SJSA1 (cell line): ENCODE results near the gene DIO2. TPM values are rescaled to one million over a fixed set of nuclear protein-coding genes. Genes with fewer than 3 reads are reported as not detected.
A peak's percentile ranks its signal among the peaks of the same experiment; 100 is the strongest.

ENCODE experiments used
- DNase-seq, 2 experiments: peaks; one replicate each; pipeline ENCODE4 v3.0.0-alpha.2; 2015 to 2020; ENCODE audit warnings: low spot score in 2 of 2, low read depth in 1 of 2
- H3K27ac ChIP-seq: fragments of 250-450 bp; sonication (Bioruptor Pico); 2 replicates; pipeline ENCODE4 v1.5.1; 2020; ENCODE audit warnings: mild to moderate bottlenecking, moderate library complexity
- H3K27me3 ChIP-seq: fragments of 250-450 bp; sonication (Bioruptor Pico); replicated peaks from 2 replicates; pipeline ENCODE4 v1.5.1; 2020; ENCODE audit warnings: mild to moderate bottlenecking, moderate library complexity
- H3K36me3 ChIP-seq: fragments of 250-450 bp; sonication (Bioruptor Pico); 2 replicates; pipeline ENCODE4 v1.5.1; 2020; ENCODE audit warnings: mild to moderate bottlenecking
- H3K4me1 ChIP-seq: fragments of 250-450 bp; sonication (Bioruptor Pico); replicated peaks from 2 replicates; pipeline ENCODE4 v1.6.1; 2021; ENCODE audit warnings: mild to moderate bottlenecking
- H3K4me3 ChIP-seq: fragments of 250-450 bp; sonication (Bioruptor Pico); 2 replicates; pipeline ENCODE4 v1.5.1; 2020; ENCODE audit warnings: mild to moderate bottlenecking
- H3K9me3 ChIP-seq: fragments of 250-450 bp; sonication (Bioruptor Pico); replicated peaks from 2 replicates; pipeline ENCODE4 v1.5.1; 2020; ENCODE audit warnings: mild to moderate bottlenecking
- total RNA-seq: library from RNA; depleted of rRNA; stranded (reverse); fragments of >200 nt; shearing (Covaris generic); gene quantifications from 2 replicates; pipeline ENCODE4 v1.2.3, GENCODE V29; 2014

The DIO2 gene
- total RNA-seq, 1 experiment from 2014 or later, result 27.3 TPM

GRCh38 chr14:80206351-80207080, 4.8 kb downstream of the DIO2 start:
- peaks cover 22% of the 10 kb centered on the region for H3K4me1 ChIP-seq
- no peaks in the 10 kb centered on the region for H3K9me3 ChIP-seq
- no peak for DNase-seq
- no peak overlapping the region for H3K27ac ChIP-seq
- no peaks in the 10 kb centered on the region for H3K27me3 ChIP-seq
- H3K36me3 ChIP-seq, result peaks cover 14% of the 10 kb centered on the region
- H3K4me3 ChIP-seq, result no peak overlapping the region

- no peak for DNase-seq
- no peak overlapping the region for H3K27ac ChIP-seq
- no peak overlapping the region for H3K4me3 ChIP-seq
- H3K4me1 ChIP-seq, result no peaks in the 10 kb centered on the region; the same call in 1 of the 2 replicates
- H3K36me3 ChIP-seq, result peaks cover 18% of the 10 kb centered on the region
- no peaks in the 10 kb centered on the region for H3K9me3 ChIP-seq
- H3K27me3 ChIP-seq, result no peaks in the 10 kb centered on the region
Measured at GRCh38 chr14:80202888-80203562, 8.3 kb downstream of the DIO2 start.

GRCh38 chr14:80200093-80200492, 11.2 kb downstream of the DIO2 start:
- Histone ChIP-seq H3K9me3 (no peaks in the 10 kb centered on the region), H3K4me3 (no peak overlapping the region), H3K27me3 (no peaks in the 10 kb centered on the region), H3K36me3 (peaks cover 18% of the 10 kb centered on the region), H3K27ac (no peak overlapping the region), H3K4me1 (peaks cover 19% of the 10 kb centered on the region)
- DNase-seq, result no peak

- Histone ChIP-seq H3K27me3 (no peaks in the 10 kb centered on the region), H3K4me3 (no peak overlapping the region), H3K9me3 (no peaks in the 10 kb centered on the region), H3K4me1 (no peaks in the 10 kb centered on the region), H3K27ac (no peak overlapping the region), H3K36me3 (no peaks in the 10 kb centered on the region)
- no peak for DNase-seq
Measured at GRCh38 chr14:80188571-80188970, 22.7 kb downstream of the DIO2 start.

GRCh38 chr14:80186301-80186800, 25.0 kb downstream of the DIO2 start:
- Histone ChIP-seq H3K36me3 (no peaks in the 10 kb centered on the region), H3K4me1 (no peaks in the 10 kb centered on the region), H3K4me3 (no peak overlapping the region)

GRCh38 chr14:80176893-80177292, 34.4 kb downstream of the DIO2 start:
- H3K27ac ChIP-seq, result no peak overlapping the region
- H3K4me1 ChIP-seq, result no peaks in the 10 kb centered on the region
- H3K27me3 ChIP-seq, result no peaks in the 10 kb centered on the region
- no peaks in the 10 kb centered on the region for H3K9me3 ChIP-seq
- no peaks in the 10 kb centered on the region for H3K36me3 ChIP-seq
- no peak overlapping the region for H3K4me3 ChIP-seq
- DNase-seq, result no peak

More at GRCh38 chr14:80186301-80186800, 25.0 kb downstream of the DIO2 start:
- H3K9me3 ChIP-seq, result no peaks in the 10 kb centered on the region
- H3K27me3 ChIP-seq, result no peaks in the 10 kb centered on the region
- no peak overlapping the region for H3K27ac ChIP-seq
- no peak for DNase-seq

- H3K9me3 ChIP-seq, result no peaks in the 10 kb centered on the region
- no peak overlapping the region for H3K4me3 ChIP-seq
- no peaks in the 10 kb centered on the region for H3K36me3 ChIP-seq
- H3K27me3 ChIP-seq, result no peaks in the 10 kb centered on the region
- H3K4me1 ChIP-seq, result peaks cover 17% of the 10 kb centered on the region
- no peak overlapping the region for H3K27ac ChIP-seq
- DNase-seq, result no peak
Measured at GRCh38 chr14:80172375-80173051, 38.8 kb downstream of the DIO2 start.

- Histone ChIP-seq H3K36me3 (no peaks in the 10 kb centered on the region), H3K9me3 (no peaks in the 10 kb centered on the region)
- DNase-seq, result no peak
Measured at GRCh38 chr14:80167793-80168448, 43.4 kb downstream of the DIO2 start.

GRCh38 chr14:80164991-80165721, 46.1 kb downstream of the DIO2 start:
- Histone ChIP-seq H3K27me3 (no peaks in the 10 kb centered on the region), H3K27ac (no peak overlapping the region), H3K9me3 (no peaks in the 10 kb centered on the region), H3K4me1 (peaks cover 9% of the 10 kb centered on the region), H3K36me3 (no peaks in the 10 kb centered on the region), H3K4me3 (no peak overlapping the region)
- peak in 1 of 2 experiments; percentile 3 for DNase-seq

More at GRCh38 chr14:80167793-80168448, 43.4 kb downstream of the DIO2 start:
- H3K4me3 ChIP-seq, result no peak overlapping the region
- H3K4me1 ChIP-seq, result peaks cover 17% of the 10 kb centered on the region
- H3K27me3 ChIP-seq, result no peaks in the 10 kb centered on the region
- H3K27ac ChIP-seq, result no peak overlapping the region

GRCh38 chr14:80152763-80153162, 58.5 kb downstream of the DIO2 start:
- Histone ChIP-seq H3K27me3 (no peaks in the 10 kb centered on the region), H3K4me3 (no peak overlapping the region), H3K9me3 (no peaks in the 10 kb centered on the region), H3K27ac (no peak overlapping the region), H3K36me3 (no peaks in the 10 kb centered on the region), H3K4me1 (no peaks in the 10 kb centered on the region)
- DNase-seq, result no peak

GRCh38 chr14:80152166-80152565, 59.1 kb downstream of the DIO2 start:
- no peaks in the 10 kb centered on the region for H3K9me3 ChIP-seq
- H3K4me1 ChIP-seq, result no peaks in the 10 kb centered on the region
- no peaks in the 10 kb centered on the region for H3K36me3 ChIP-seq
- H3K4me3 ChIP-seq, result no peak overlapping the region
- no peak overlapping the region for H3K27ac ChIP-seq
- no peak for DNase-seq
- H3K27me3 ChIP-seq, result no peaks in the 10 kb centered on the region

- Histone ChIP-seq H3K36me3 (no peaks in the 10 kb centered on the region), H3K4me1 (no peaks in the 10 kb centered on the region), H3K9me3 (no peaks in the 10 kb centered on the region), H3K27ac (no peak overlapping the region), H3K4me3 (no peak overlapping the region), H3K27me3 (no peaks in the 10 kb centered on the region)
- no peak for DNase-seq
Measured at GRCh38 chr14:80150301-80150700, 61.0 kb downstream of the DIO2 start.
